Skeletal muscle tissue (tissue), 4 donors: ENCODE results near the gene GZMA. TPM values are rescaled to one million over a fixed set of nuclear protein-coding genes. Genes with fewer than 3 reads are reported as not detected.
"Not testable (repeated sequence)": the region's sequence is repeated elsewhere in the genome, so short reads cannot be mapped to it uniquely, and the experiment has no call there.

ENCODE experiments used
- H3K27ac ChIP-seq: one replicate; pipeline ENCODE4 v1.7.0; 2013; ENCODE audit warnings: mild to moderate bottlenecking, low read depth, low read length, inconsistent platforms
- H3K27me3 ChIP-seq, 3 donors: one replicate each; pipeline ENCODE4 v1.7.0; 2013; ENCODE audit warnings: low read length in 3 of 3; ENCODE audit not compliant: control insufficient read depth in 3 of 3, insufficient read depth in 3 of 3
- H3K36me3 ChIP-seq, 3 donors: one replicate each; pipeline ENCODE4 v1.7.0; 2013; ENCODE audit warnings: low read length in 3 of 3; ENCODE audit not compliant: control insufficient read depth in 3 of 3, insufficient read depth in 3 of 3
- H3K4me1 ChIP-seq, 3 donors: one replicate each; pipeline ENCODE4 v1.7.0; 2013; ENCODE audit warnings: low read length in 3 of 3, mild to moderate bottlenecking in 3 of 3; ENCODE audit not compliant: control insufficient read depth in 3 of 3, insufficient read depth in 3 of 3
- H3K4me3 ChIP-seq, 3 donors: one replicate each; pipeline ENCODE4 v1.7.0; 2013; ENCODE audit warnings: low read length in 3 of 3
- H3K9ac ChIP-seq, 3 donors: one replicate each; pipeline ENCODE4 v1.7.0; 2013; ENCODE audit warnings: low read length in 3 of 3, mild to moderate bottlenecking in 3 of 3, moderate library complexity in 2 of 3, low read depth in 1 of 3
- H3K9me3 ChIP-seq, 3 donors: one replicate each; pipeline ENCODE4 v1.7.0; 2013; ENCODE audit warnings: low read length in 3 of 3; ENCODE audit not compliant: control insufficient read depth in 3 of 3
- total RNA-seq: library from RNA; depleted of rRNA; stranded (reverse); fragments of >200 nt; gene quantifications from one replicate; pipeline ENCODE4 v1.2.3, GENCODE V29; 2014
- donor health status: Osteomylitis.

GZMA gene
- total RNA-seq, 1 donor from 2014 or later: 0.52 TPM

GRCh38 chr5:55105976-55106375, 3.5 kb downstream of the GZMA start:
- not testable (repeated sequence) for H3K9ac ChIP-seq, H3K9me3 ChIP-seq, H3K4me1 ChIP-seq, H3K36me3 ChIP-seq, H3K27me3 ChIP-seq, H3K27ac ChIP-seq, H3K4me3 ChIP-seq

GRCh38 chr5:55108661-55109060, 6.2 kb downstream of the GZMA start:
- H3K4me1 ChIP-seq: no peaks in the 10 kb centered on the region
- H3K9ac ChIP-seq: no peak overlapping the region
- no peaks in the 10 kb centered on the region for H3K36me3 ChIP-seq
- no peaks in the 10 kb centered on the region for H3K9me3 ChIP-seq
- peaks cover 0 to 2% (median 0%) of the 10 kb centered on the region in 3 donors for H3K27me3 ChIP-seq
- H3K27ac ChIP-seq: no peak overlapping the region
- H3K4me3 ChIP-seq: no peak overlapping the region

GRCh38 chr5:55110217-55110616, 7.8 kb downstream of the GZMA start:
- no peaks in the 10 kb centered on the region for H3K9me3 ChIP-seq
- H3K4me3 ChIP-seq: no peak overlapping the region
- no peak overlapping the region for H3K9ac ChIP-seq
- peaks cover 0 to 2% (median 0%) of the 10 kb centered on the region in 3 donors for H3K27me3 ChIP-seq
- H3K4me1 ChIP-seq: no peaks in the 10 kb centered on the region
- no peaks in the 10 kb centered on the region for H3K36me3 ChIP-seq
- H3K27ac ChIP-seq: no peak overlapping the region

GRCh38 chr5:55113327-55113726, 10.9 kb downstream of the GZMA start:
- Histone ChIP-seq H3K4me3 (no peak overlapping the region), H3K9ac (no peak overlapping the region), H3K9me3 (no peaks in the 10 kb centered on the region), H3K36me3 (no peaks in the 10 kb centered on the region), H3K27me3 (peaks cover 0 to 5% (median 0%) of the 10 kb centered on the region in 3 donors), H3K4me1 (no peaks in the 10 kb centered on the region), H3K27ac (no peak overlapping the region)

GRCh38 chr5:55114061-55114460, 11.6 kb downstream of the GZMA start:
- no peak overlapping the region for H3K27ac ChIP-seq
- H3K27me3 ChIP-seq: peaks cover 0 to 4% (median 0%) of the 10 kb centered on the region in 3 donors
- H3K36me3 ChIP-seq: no peaks in the 10 kb centered on the region
- H3K9ac ChIP-seq: no peak overlapping the region
- no peaks in the 10 kb centered on the region for H3K9me3 ChIP-seq
- no peak overlapping the region for H3K4me3 ChIP-seq
- H3K4me1 ChIP-seq: no peaks in the 10 kb centered on the region

GRCh38 chr5:55123365-55123764, 20.9 kb downstream of the GZMA start:
- Histone ChIP-seq H3K27me3 (peaks cover 0 to 3% (median 0%) of the 10 kb centered on the region in 3 donors), H3K9me3 (no peaks in the 10 kb centered on the region), H3K4me1 (no peaks in the 10 kb centered on the region), H3K27ac (no peak overlapping the region), H3K36me3 (no peaks in the 10 kb centered on the region), H3K9ac (no peak overlapping the region), H3K4me3 (no peak overlapping the region)

GRCh38 chr5:55134053-55134722, 31.7 kb downstream of the GZMA start:
- H3K4me1 ChIP-seq: no peaks in the 10 kb centered on the region
- H3K27me3 ChIP-seq: no peaks in the 10 kb centered on the region
- no peaks in the 10 kb centered on the region for H3K9me3 ChIP-seq
- H3K4me3 ChIP-seq: no peak overlapping the region
- H3K36me3 ChIP-seq: no peaks in the 10 kb centered on the region
- H3K27ac ChIP-seq: no peak overlapping the region
- H3K9ac ChIP-seq: no peak overlapping the region

GRCh38 chr5:55136521-55136920, 34.1 kb downstream of the GZMA start:
- Histone ChIP-seq H3K27me3 (no peaks in the 10 kb centered on the region), H3K4me3 (no peak overlapping the region), H3K36me3 (no peaks in the 10 kb centered on the region), H3K9ac (no peak overlapping the region), H3K9me3 (no peaks in the 10 kb centered on the region), H3K4me1 (no peaks in the 10 kb centered on the region), H3K27ac (no peak overlapping the region)

- Histone ChIP-seq H3K9me3 (no peaks in the 10 kb centered on the region), H3K36me3 (no peaks in the 10 kb centered on the region), H3K4me1 (no peaks in the 10 kb centered on the region), H3K27ac (no peak overlapping the region), H3K9ac (no peak overlapping the region), H3K4me3 (no peak overlapping the region), H3K27me3 (peaks cover 0 to 3% (median 0%) of the 10 kb centered on the region in 3 donors)
Measured at GRCh38 chr5:55140908-55141665, 38.6 kb downstream of the GZMA start.

GRCh38 chr5:55141945-55142690, 39.7 kb downstream of the GZMA start:
- no peaks in the 10 kb centered on the region for H3K9me3 ChIP-seq
- H3K27me3 ChIP-seq: peaks cover 0 to 3% (median 0%) of the 10 kb centered on the region in 3 donors
- H3K27ac ChIP-seq: no peak overlapping the region

More at GRCh38 chr5:55141945-55142690, 39.7 kb downstream of the GZMA start:
- Histone ChIP-seq H3K4me1 (no peaks in the 10 kb centered on the region), H3K9ac (no peak overlapping the region), H3K36me3 (no peaks in the 10 kb centered on the region), H3K4me3 (no peak overlapping the region)
